ENCODE data around the gene ANO9.

Gene ANO9

GRCh38 chr11:383431-383830 lies 58.4 kb downstream of the ANO9 start:
- DNase-seq (ENCODE audit: low read depth) = no peak
- no peak overlapping the region for H3K4me3 ChIP-seq (ENCODE audit: low read depth, low read length)
- no peak for TF ChIP-seq CTCF (conservative IDR thresholded peaks at IDR 0.05; ENCODE audit: low read depth, low read length)

GRCh38 chr11:382081-382629 lies 59.7 kb downstream of the ANO9 start:
- no peak for DNase-seq (ENCODE audit: low read depth)
- TF ChIP-seq CTCF (conservative IDR thresholded peaks at IDR 0.05; ENCODE audit: low read depth, low read length) = no peak
- H3K4me3 ChIP-seq (ENCODE audit: low read depth, low read length) = no peak overlapping the region

- H3K4me3 ChIP-seq (ENCODE audit: low read depth, low read length) = no peak overlapping the region
- DNase-seq (ENCODE audit: low read depth) = no peak
- TF ChIP-seq CTCF (conservative IDR thresholded peaks at IDR 0.05; ENCODE audit: low read depth, low read length) = no peak
These were observed 60.2 kb downstream of the ANO9 start for GRCh38 chr11:381501-382072.

- no peak for DNase-seq (ENCODE audit: low read depth)
- TF ChIP-seq CTCF (conservative IDR thresholded peaks at IDR 0.05; ENCODE audit: low read depth, low read length) = no peak
- H3K4me3 ChIP-seq (ENCODE audit: low read depth, low read length) = no peak overlapping the region
These were observed 60.8 kb downstream of the ANO9 start for GRCh38 chr11:380996-381395.

GRCh38 chr11:380491-380890 lies 61.3 kb downstream of the ANO9 start:
- DNase-seq (ENCODE audit: low read depth) = no peak
- TF ChIP-seq CTCF (conservative IDR thresholded peaks at IDR 0.05; ENCODE audit: low read depth, low read length) = no peak
- H3K4me3 ChIP-seq (ENCODE audit: low read depth, low read length) = no peak overlapping the region

GRCh38 chr11:380095-380480 lies 61.7 kb downstream of the ANO9 start:
- TF ChIP-seq CTCF (conservative IDR thresholded peaks at IDR 0.05; ENCODE audit: low read depth, low read length) = no peak
- no peak overlapping the region for H3K4me3 ChIP-seq (ENCODE audit: low read depth, low read length)
- no peak for DNase-seq (ENCODE audit: low read depth)

All from choroid plexus epithelial cell (primary cell).